Stimulated activated CD4-positive, alpha-beta T cell treated with anti-CD3 and anti-CD28 coated beads, TNF-alpha, amount 100 ng/mL, for 1 hour (primary cell): ENCODE data around the gene WBP4.
A peak's percentile ranks its signal among the peaks of the same experiment; 100 is the strongest.
"Not testable (repeated sequence)": the region's sequence is repeated elsewhere in the genome, so short reads cannot be mapped to it uniquely, and the experiment has no call there.

Experiments
- DNase-seq, 3 donors: peaks; one replicate each; pipeline ENCODE4 v3.0.0-alpha.2; 2020; ENCODE audit warnings: low read depth in 3 of 3, low spot score in 1 of 3

The WBP4 gene

DNA sequence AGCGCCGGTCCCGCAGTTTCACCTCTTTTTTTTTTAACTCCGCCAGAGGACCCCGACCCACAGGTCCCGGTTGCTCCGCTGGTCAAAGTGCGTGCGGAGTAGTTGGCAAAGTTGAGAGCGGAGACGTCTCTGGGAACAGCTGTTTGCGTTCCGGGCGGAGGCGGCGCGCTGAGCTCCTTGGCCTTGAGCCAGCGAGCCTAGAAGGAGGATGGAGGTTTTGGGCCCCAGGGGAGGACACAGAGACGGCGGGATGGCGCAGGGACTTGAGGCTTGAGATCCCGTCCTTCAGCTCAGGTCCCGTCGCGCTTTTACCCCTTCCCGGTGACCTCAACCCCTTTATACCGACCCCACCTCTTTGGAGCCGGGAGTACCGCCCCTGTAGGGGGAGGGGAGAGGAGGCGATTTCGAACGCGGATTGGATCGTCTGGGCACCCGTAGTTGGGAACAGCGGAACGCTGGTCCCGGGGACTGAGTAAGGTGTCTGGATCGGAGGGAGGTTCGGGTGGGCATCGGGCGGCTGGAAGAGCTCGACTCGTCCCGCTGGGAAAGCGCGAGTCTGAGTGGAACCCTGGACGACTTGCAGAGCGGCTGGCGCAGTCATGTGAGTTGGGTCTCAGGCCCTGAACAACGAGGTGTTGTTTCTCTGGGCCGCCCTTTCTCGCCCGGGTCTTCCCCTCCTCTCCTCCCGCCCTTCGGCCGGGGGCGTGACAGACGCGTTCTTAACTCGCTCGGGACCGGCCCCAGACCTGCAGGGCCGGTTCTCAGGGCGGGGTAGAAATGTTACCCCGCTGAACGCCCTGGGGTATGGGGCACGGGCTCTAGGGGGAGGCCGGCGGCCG lies at the start of gene WBP4:
TSS of gene WBP4 (plus strand) at position 435 of the 839 bp plus-strand sequence. CDS start at position 600, 165 bp downstream.
- peak; percentile 49 to 83 (median 72) for DNase-seq

- DNase-seq: no peak
Observed at GRCh38 chr13:41012536-41012935, 48.8 kb upstream of the WBP4 start.

DNA sequence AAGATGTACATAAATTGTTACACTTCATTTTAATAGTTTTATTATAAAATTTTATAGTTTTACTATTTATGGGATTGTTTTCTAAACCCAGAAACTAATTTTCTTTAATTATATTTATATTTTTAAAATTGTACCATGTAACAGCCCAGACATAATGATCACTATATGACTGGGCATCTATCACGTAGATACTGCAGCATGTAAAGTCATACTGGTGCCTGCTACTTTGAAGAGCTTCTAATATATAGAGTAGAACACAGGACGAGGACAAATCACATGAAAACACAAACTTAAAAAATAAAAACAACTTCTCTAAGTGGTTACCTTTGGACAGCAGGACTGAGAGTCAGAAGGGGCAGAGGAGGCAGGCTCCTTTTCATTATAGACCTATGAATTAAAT lies 47.5 kb upstream of the WBP4 start:
- no peak for DNase-seq

- DNase-seq: no peak
Observed at GRCh38 chr13:41015920-41016319, 45.4 kb upstream of the WBP4 start.

DNA sequence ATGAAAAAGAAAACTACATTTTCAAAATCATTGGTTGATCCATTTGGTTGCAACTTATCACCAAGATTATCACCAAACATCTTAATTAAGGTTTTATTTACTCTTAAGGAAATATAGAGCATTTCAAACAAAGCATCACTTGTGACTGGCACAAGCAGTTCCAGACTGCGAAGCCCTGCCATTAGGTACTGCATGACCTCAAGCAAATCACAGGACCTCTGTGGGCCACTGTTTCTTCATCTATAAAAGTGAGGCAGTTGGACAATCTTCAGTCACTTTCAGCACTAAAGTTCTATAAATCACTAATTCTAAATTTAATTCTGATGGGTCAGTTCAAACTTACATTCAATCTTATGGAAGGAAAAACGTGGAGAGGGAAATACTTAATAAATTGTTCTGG lies 44.1 kb upstream of the WBP4 start:
- DNase-seq: no peak

DNA sequence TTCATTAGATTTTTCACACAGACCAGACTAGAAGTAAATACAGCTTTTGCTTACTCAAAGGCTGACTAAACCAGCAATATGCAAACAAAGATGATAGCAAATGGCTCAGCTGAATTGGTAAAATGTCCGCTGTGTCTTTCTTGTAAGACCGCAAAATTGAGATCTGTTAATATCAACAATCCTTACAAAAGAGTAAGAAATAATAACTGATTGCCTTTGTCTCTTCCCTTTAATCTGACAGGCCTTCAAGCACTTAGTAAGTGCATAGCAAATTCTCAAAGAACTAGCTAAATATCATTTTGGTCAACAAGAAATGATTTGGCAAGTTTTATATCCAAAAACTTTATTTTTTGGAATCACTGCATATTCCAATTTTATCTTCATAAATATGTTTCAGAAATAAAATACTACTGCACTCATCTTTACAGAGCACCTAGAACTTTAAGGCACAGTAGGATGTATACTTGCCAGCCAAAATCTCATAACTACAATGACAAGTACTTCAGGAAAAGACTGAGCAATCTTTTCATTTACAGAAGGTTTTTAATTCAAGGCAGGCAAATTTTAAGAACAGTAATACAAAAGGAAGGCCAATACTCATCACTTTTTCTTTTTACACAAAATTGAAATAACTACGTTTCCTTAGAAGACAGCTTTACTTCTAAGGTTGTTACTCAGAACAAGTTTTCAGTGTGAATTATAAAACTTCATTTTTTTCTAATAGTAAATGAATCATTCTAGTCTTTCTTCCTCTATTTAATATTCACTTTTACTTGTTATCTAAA lies 43.3 kb upstream of the WBP4 start:
- DNase-seq: no peak

DNA sequence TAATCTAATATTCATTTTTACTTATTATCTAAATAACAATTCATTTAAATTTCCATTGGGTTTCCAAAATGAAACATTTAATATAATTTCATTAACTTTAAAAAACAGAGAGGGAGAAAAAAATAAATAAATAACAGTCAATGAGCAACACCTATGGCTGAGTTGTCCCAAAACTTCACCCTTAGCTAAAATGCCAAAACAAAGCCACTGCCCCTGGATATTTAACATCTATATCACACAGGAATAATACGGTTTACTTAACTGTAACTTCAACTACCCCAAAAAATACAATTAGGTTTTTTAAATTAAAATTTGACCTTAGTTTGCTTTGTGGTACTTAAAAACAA lies 42.7 kb upstream of the WBP4 start:
- DNase-seq: no peak

DNA sequence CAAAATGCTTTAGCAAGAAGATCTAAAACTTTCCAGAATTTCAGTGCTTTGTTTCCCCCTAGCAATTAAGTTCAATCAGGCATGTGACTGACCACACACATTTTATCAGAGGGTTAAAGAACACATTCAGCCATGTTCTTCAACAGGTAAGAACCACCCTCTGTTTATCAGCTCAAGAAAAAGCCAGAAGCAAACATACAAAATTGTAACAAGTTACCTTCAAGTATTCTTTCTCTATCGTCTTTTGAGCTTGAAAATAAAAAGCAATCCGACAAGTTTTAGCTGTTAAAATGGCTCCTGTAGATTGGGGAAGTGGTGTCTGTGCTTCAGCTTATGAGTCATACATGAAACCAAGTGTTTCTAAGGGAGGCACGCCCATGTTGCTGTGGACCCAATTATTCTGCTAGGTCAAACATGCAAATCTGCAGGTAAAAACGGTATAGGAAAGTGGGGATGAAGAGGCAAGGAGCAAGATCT lies 42.3 kb upstream of the WBP4 start, which contains the start of gene ELF1:
TSS of gene ELF1 (minus strand) at position 306 of the 477 bp plus-strand sequence. CDS start 37,262 bp downstream, outside the sequence.
- DNase-seq: peak in 2 of 3 donors; percentile 22 to 31

DNA sequence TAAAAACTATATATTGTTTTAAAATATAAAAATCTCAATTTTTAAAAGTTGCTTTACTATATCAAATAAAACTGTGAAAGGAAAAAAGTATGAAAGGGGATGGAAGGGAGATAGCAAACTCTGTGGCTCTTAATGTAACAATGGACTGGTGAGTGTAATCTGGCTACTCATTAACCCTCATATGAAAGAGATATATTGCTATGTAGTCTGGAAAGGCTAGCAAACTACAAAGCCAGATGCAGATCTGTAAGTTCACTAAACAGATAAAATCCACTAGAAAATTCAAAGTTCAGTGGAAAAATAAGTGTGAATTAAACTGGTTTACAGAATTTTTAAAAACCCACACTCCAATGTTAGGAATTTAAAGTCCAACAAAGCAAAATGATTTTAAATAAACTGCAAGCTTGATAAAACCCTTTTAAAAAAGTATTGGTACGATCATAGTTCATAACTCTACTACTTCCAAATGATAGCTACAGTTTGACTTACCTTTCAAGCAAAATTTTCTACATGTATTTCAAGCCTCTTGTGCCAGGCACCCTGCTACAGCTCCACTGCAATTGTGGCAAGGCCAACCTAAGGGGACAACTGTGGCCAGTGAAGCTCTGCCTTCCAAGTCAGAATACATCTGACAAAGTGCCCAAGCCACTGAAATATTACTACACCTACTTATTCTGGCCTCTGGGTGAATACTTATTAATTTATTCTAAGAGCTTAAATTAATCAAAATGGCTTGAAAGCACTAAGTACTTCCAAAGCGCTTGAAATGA lies 41.5 kb upstream of the WBP4 start:
- DNase-seq: no peak

- no peak for DNase-seq
Observed at GRCh38 chr13:41025518-41025917, 35.8 kb upstream of the WBP4 start.

GRCh38 chr13:41026788-41027187 lies 34.5 kb upstream of the WBP4 start:
- DNase-seq: no peak

DNA sequence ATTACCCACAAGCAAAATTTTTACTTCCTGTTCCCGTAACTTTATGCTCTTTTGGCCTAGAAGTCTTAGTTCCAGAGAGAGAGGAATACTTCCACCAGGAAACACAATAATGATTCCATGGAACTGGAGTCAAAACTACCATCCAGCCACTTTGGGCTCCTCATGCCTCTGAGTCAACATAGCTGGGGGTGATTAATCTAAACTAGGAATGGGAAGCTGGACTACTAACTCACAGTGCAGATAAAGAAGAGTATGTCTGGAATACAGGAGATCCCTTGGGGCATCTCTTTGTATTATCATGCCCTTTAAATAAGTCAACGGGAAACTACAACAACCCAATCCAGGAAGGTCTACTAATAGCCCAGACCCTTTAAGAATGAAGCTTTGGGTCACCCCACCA lies 33.3 kb upstream of the WBP4 start:
- DNase-seq: no peak

GRCh38 chr13:41029629-41030028 lies 31.7 kb upstream of the WBP4 start:
- no peak for DNase-seq

DNA sequence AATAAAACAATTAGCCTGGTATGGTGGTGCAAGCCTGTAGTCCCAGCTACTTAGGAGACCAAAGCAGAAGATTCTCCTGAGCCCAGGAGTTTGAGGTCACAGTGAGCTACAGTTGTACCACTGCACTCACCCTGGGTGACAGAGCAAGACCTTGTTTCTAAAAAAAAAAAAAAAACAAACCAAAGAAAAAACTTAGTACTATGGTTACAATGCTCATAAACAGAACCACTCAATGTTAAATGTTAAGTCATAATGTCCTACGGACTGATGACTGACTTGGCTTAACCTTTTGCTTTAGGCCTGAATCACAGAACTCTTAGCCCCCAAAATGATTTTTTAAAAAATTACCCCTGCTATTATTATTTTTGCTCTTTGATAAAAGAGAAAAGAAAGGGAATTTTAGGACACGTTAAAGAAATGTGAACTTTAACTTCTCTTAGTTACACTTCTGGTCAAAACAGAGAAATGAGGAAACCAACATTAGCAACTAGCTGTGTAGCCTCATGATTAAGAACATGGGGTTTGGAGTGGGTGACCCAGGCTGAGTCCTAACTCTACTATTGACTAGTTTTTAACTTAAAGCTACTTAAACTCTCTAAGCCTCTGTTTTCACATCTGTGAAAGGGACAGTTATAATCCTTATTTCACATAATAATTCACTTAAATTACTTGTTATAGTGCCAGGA lies 28.5 kb upstream of the WBP4 start:
- DNase-seq: no peak

DNA sequence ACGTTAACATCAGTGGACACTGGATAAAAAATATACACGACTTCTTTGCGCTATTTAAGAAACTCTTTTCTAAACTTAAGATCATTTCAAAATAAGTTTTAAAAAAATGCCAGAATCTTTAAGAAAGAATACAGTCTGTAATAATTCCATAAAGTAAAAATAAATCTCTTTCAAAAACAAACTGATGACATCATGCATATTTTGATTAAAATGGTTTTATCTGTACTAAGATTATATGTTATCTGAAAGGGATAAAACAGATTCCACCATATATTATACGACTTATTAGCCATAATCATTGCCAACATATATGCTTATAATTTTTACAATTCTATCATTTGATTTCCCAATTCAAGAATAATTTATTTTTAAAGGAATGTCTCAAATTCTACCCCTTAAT lies 26.9 kb upstream of the WBP4 start:
- DNase-seq: no peak

DNA sequence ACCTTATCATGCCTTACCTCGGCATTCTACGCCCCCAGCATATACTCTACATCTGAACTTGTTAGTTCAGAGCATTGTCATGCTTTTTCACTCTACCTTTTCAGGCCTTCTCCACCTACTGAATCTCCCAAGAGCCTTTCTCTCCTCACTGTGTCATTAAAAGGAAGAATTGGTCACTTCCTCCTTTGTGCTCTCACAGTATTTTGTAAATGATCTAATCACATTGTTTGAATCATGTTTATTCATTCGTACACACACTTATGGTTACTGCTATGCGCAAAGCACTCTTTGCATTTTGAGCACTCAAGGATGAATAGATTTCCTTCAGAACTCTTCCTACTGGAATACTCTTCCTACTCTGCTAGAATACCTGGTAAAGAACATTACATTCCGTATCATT lies 26.4 kb upstream of the WBP4 start:
- no peak for DNase-seq

- DNase-seq: not testable (repeated sequence)
Observed at GRCh38 chr13:41036557-41036956, 24.8 kb upstream of the WBP4 start.

DNA sequence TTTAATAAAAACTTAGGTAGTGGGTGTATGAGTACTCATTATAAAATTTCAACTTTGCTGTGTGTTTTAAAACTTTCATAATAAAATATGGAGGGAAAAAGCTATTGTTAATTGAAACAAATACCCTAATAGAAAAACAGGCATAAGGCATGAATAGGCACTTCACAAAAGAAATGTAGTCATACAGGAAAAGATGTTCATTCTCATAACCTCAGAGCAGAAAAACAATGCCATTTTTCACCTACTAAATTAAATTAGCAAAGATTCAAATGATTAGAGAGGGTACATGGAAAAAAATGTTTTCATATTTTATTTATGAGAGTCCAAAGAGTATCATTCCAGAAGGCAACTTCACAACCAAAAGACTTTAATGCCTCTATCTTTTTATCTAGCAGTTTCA lies 21.6 kb upstream of the WBP4 start:
- no peak for DNase-seq

DNA sequence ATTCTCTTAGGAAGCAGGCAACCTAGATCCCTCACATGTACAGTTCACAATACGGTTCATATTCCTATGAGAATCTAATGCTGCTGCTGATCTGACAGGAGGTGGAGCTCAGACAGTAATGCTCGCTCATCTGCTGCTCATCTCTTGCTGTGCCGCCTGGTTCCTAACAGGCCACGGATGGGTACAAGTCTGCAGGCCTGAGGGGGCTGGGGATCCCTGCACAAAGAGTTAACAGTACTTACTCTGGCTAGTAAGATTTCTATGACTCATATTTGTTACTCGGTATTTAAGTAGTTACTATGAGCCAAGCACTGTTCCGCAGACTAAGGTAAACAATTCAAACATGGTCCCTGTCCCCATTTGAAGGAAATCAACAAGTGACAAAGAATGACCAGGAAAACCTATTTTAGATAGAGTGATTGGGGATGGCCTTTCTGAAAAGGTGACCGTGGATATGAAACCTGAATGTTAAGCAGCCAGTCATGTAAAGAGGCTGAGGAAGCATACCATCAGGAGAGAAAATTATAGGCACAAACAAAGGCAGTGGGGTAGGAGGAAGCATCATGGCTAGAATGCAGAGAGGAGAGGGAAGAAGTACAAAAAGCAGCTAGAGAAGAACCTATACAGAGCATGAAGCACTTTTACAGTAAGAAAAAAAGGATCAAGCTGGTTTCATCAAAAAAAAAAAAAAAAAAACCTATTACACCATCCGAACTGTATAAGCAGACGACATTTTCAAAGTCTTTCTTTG lies 20.6 kb upstream of the WBP4 start:
- DNase-seq: no peak

DNA sequence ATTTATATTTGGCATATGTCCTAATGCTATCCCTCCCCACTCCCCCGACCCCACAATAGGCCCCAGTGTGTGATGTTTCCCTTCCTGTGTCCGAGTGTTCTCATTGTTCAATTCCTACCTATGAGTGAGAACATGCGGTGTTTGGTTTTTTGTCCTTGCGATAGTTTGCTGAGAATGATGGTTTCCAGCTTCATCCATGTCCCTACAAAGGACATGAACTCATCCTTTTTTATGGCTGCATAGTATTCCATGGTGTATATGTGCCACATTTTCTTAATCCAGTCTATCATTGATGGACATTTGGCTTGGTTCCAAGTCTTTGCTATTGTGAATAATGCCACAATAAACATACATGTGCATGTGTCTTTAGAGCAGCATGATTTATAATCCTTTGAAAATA lies 18.9 kb upstream of the WBP4 start:
- not testable (repeated sequence) for DNase-seq
